GM12891 (cell line): ENCODE data around the gene SLC9A1.

Experiments
- DNase-seq: peaks from one replicate; pipeline ENCODE4 v3.0.0; 2011; ENCODE audit warnings: low spot score; ENCODE audit not compliant: insufficient read length
- FAIRE-seq: peaks from 2 replicates; lab custom pipeline; 2011; peaks lifted over from hg19 to GRCh38; lab: Jason Lieb, UNC
- PAX5 ChIP-seq: IDR thresholded peaks from 2 replicates; pipeline ENCODE4 v1.6.1; 2011; ENCODE audit warnings: low read length, moderate library complexity, mild to moderate bottlenecking; ENCODE audit not compliant: insufficient read depth, severe bottlenecking
- POLR2A ChIP-seq: IDR thresholded peaks from 2 replicates; pipeline ENCODE4 v1.6.1; 2011; ENCODE audit warnings: low read depth, low read length, control low read depth
- POLR2AphosphoS5 ChIP-seq: IDR thresholded peaks from 2 replicates; pipeline ENCODE4 v1.6.1; 2011; ENCODE audit warnings: low read depth, low read length, control low read depth
- POU2F2 ChIP-seq: IDR thresholded peaks from 2 replicates; pipeline ENCODE4 v1.6.1; 2011; ENCODE audit warnings: low read depth, mild to moderate bottlenecking, control low read depth, low read length, moderate library complexity
- SPI1 ChIP-seq: IDR thresholded peaks from 2 replicates; pipeline ENCODE4 v1.6.1; 2011; ENCODE audit warnings: low read depth, low read length, control low read depth
- TAF1 ChIP-seq: IDR thresholded peaks from 2 replicates; pipeline ENCODE4 v1.6.1; 2011; ENCODE audit warnings: low read depth, low read length, control low read depth

SLC9A1 gene

GRCh38 chr1:27109103-27109822 lies 45.7 kb downstream of the SLC9A1 start:
- FAIRE-seq = no peak

GRCh38 chr1:27108588-27108987 lies 46.3 kb downstream of the SLC9A1 start:
- TF ChIP-seq SPI1 (no peak), POLR2AphosphoS5 (no peak), POU2F2 (no peak), TAF1 (no peak), POLR2A (no peak), PAX5 (no peak)
- FAIRE-seq (no peak), DNase-seq (no peak)

More at GRCh38 chr1:27109103-27109822, 45.7 kb downstream of the SLC9A1 start:
- no peak for DNase-seq
- TF ChIP-seq POU2F2 (no peak), POLR2A (no peak), TAF1 (no peak), POLR2AphosphoS5 (no peak), PAX5 (no peak), SPI1 (no peak)

DNA sequence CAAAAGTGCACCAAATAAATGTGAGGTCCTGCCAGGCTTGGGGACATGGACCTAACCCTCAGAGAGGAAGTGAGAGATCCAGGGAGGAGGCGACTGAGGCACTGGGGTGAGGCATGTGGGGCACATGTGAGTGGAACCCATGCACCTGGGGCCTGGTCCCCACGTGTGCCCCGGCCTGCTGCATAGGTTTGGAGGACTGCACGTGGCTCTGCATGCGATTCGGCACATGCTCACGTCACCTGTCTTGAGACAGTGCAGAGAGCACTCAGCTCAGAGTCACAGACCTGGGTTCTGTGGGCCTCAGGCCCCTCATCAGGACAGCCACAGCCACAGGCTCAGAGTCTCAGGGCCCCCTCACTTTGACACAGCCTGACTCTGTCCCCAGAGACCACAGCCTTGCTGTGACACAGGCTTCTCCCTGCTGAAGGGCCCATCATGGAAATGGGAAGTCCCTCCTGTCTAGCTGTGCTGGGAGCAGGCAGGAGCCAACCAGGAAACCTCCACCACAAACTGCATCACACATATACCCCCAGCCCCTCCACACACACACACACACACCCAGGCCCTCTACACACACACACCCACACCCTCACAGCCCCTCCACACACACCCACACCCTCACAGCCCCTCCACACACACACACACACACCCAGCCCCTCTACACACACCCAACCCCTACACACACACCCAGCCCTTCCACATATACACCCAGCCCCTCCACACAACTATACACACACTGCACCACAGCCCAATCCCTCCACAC lies 48.2 kb downstream of the SLC9A1 start:
- TF ChIP-seq SPI1 = peak; percentile 92
- TF ChIP-seq TAF1 = no peak
- FAIRE-seq (peak; percentile 81), DNase-seq (peak; percentile 60)

DNA sequence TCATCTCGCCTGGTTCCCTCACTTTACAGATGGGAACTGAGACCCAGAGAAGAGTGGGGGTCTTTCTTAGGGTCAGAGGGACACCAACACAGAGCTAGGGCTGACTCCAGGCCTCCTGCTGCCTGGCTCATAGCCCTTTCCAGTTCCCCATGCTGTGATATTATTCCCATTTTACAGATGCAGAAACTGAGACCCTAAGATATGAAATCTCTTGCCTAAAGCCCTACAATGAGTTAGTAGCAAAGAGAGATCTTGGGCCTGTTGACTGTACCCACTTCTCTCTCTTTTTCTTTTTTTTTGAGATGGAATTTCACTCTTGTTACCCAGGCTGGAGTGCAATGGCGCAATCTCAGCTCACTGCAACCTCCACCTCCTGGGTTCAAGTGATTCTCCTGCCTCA lies 49.9 kb downstream of the SLC9A1 start:
- TF ChIP-seq SPI1 (no peak), TAF1 (no peak), POLR2AphosphoS5 (no peak), POU2F2 (no peak), POLR2A (no peak)
- FAIRE-seq (no peak), DNase-seq (no peak)

DNA sequence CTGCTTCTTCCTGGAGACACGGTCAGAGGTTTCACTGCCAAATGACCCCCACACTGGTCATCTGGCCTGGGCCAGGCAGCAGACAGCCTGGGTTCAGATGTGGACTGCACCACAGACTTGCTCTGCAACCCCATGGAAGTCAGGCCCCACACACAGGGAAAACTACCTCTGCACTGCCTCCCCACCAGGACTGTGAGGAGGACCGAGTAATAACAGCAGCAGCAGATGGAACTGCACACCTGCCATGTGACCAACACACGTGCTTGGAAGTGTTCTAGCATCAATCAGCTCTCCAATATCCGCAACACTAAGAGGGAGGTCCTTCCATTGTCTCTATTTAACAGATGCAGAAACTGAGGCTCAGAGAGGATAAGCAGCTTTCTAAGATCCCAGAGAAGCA lies 51.4 kb downstream of the SLC9A1 start:
- FAIRE-seq = no peak
- TF ChIP-seq POLR2A = no peak
- TF ChIP-seq POLR2AphosphoS5 = no peak
- TF ChIP-seq TAF1 = no peak
- no peak for TF ChIP-seq SPI1
- TF ChIP-seq PAX5 = no peak
- no peak for TF ChIP-seq POU2F2
- DNase-seq = no peak

DNA sequence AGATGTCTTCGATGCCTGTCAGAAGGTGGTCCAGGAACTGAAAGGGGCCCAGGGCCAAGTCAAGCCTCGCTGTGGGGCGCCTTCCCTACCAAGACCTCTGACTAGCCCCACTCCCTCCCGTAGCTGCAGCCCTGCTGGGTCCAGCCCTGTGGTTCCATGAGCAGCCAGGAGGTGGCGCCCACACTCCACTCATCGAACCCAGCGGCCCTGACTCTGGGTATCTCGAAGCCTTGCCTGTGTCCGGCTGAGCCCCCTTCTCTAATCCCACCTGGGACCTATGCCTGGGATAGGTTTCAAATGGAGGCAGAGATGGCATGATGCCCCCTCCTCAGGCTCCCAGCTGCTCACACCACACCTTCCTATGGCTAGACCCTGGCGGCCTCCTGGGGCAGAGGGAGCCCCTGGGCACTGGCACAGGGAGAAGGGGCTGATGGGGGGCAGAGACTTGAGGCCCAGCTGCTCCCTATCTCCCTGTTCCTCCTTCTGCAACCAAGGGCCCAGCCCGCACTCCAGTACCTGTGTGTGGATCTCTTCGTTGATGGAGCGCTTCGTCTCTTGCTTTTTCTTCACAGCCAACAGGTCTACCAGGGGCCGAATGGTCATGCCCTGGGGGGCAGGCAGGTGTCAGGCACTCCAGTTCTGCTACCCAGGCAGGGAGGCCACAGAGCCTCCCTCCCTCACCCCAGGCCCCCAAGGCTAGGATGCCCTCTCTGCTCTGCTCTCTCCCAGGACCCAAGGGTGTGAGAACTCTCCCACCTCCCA lies 52.0 kb downstream of the SLC9A1 start:
- TF ChIP-seq PAX5 (no peak), SPI1 (no peak), POLR2A (no peak), POU2F2 (no peak), POLR2AphosphoS5 (no peak), TAF1 (no peak)
- DNase-seq (peak; percentile 91), FAIRE-seq (peak; percentile 94)

GRCh38 chr1:27102134-27102706 lies 52.7 kb downstream of the SLC9A1 start:
- FAIRE-seq = no peak
- no peak for DNase-seq
- TF ChIP-seq SPI1 (no peak), POU2F2 (no peak), PAX5 (no peak), POLR2AphosphoS5 (no peak), TAF1 (no peak), POLR2A (no peak)

DNA sequence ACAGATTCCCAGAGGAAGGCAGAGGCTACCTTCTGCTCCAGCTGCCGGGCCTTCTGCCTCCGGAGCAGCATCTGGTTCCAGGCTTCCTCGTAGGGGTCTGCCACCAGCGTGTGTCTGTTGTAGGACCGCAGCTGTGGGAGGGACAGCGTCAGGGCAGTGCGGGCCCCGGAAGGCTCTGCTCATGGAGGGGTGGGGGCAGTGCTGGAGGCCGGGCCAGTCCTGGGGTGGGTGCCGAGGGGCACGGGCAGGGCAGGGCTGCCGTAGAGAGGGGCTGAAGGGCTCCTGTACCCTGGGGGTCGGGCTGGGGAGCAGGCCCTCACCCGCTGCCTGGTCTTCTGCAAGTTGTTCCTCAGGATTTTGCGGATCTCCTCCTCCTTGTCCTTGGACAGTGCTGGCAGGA lies 53.2 kb downstream of the SLC9A1 start:
- TF ChIP-seq TAF1 (no peak), POLR2AphosphoS5 (no peak), SPI1 (no peak), PAX5 (no peak), POU2F2 (no peak), POLR2A (no peak)
- no peak for FAIRE-seq
- DNase-seq = no peak

- DNase-seq = no peak
- FAIRE-seq = no peak
- TF ChIP-seq TAF1 = no peak
- TF ChIP-seq POU2F2 = no peak
- no peak for TF ChIP-seq POLR2A
- no peak for TF ChIP-seq SPI1
- TF ChIP-seq POLR2AphosphoS5 = no peak
- TF ChIP-seq PAX5 = no peak
Measured at GRCh38 chr1:27101054-27101491, 53.9 kb downstream of the SLC9A1 start.
